KBM-7 (cell line): Measurements from ENCODE around the gene CRYBG3.

ENCODE experiments used
- DNase-seq: peaks from one replicate; pipeline ENCODE4 v3.0.0-alpha.2; 2015
- in situ Hi-C: fragments of 300-500 bp; cut with MboI; formaldehyde crosslinking; loops from 2 replicates; pipeline ENCODE4 v1.14.3; 2020; ENCODE audit warnings: low sequenced_read_pairs, low pct_unique_long_range_greater_than_20kb, mixed read lengths

Gene CRYBG3

GRCh38 chr3:97932387-97932801, 110.6 kb downstream of the CRYBG3 start:
- in situ Hi-C loops: no loop called here
- DNase-seq: peak; percentile 43

DNA sequence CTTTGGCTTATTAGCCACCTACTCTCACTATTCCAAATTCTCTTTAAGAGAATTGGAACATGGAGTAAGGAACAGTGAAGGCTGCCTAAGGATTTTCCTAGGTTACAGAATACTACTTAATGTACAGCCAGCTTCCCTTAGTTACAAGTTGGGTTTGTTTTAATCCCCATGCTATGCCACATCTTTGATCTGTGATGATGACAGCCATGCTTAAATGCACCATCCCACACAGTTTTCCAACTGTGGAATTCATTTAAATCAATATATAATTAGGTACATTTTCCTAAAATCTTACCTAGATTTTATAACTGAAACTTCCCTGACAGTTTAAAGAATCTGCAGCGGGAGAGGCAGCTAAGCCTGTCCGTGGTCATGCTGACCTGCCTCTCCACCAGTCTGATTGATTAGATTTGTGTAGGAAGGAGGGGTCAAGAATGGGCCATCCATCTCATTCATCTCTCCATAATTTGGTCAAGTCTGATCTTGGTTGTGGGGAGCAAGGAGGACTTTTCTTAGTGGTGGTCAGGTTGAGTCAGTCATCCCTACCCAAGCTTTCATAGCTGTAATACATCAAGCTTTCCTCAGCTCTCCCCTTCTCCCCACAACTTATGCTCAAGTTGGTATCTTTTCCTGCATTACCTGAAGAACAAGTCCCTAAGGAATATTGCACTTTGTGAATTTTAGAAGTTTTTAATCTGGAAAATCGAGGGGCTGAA, 113.3 kb downstream of the CRYBG3 start:
- DNase-seq: no peak
- in situ Hi-C loops: no loop called here

GRCh38 chr3:97935842-97936241, 114.0 kb downstream of the CRYBG3 start:
- no peak for DNase-seq
- in situ Hi-C loops: no loop called here

- DNase-seq: no peak
- in situ Hi-C loops: no loop called here
Observed at GRCh38 chr3:97937205-97937604, 115.4 kb downstream of the CRYBG3 start.

DNA sequence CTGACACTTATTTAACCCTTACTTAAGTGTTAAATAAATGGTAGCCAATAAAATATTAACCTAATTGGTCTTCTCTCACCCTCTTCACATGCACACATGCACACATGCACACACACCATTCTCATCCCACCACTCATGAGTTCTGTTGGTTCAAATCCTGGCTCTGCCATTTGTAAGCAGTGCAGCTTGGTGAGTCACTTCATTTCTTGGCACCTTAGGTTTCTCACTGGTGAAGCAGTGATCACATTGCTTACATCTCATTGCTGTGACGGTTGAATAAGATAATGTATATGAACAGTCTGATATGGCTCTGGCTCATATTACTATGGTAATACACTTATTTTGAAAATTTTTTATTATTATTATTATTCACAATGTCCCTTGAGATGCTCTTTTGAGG, 116.6 kb downstream of the CRYBG3 start:
- DNase-seq: no peak
- in situ Hi-C loops: no loop called here

DNA sequence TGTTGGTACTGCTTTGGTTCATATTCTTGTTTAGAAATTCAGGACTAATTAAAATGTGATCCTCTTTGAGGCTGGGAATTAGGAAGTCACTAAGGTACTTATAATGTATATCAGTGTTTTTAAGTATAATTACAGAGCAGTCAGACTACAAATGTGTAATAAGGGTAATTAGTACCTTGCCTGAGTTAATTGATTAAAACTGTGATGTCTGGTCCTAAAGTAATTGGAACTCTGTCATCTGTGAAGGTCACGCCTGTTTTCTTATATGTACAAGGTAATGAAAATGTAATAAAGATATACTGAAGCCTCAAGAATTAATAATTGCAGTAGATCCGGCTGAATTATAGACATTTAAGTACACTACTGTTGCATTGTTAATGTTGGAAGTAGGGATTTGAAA, 117.6 kb downstream of the CRYBG3 start:
- in situ Hi-C loops: no loop called here
- no peak for DNase-seq

DNA sequence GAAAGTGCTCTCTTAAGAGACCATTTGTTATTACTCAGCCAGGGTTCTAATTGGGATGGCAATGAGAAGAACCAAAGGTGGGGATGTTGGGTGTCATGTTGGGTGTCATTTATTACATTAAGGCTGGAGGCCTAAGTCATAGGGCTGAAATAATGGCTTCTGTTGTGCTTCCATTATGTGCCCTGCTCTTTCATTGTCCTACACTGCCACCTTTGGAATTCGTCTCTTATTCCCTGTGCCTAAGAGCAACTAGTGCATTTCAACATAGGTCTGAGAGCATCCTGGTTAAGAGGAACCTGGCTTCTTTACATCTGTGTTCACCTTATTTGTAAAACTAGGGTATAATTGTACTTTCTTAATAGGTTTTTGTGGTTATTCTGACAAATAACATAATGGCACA, 118.2 kb downstream of the CRYBG3 start:
- in situ Hi-C loops: no loop called here
- peak; percentile 29 for DNase-seq

GRCh38 chr3:97942801-97943546, 121.2 kb downstream of the CRYBG3 start:
- in situ Hi-C loops: no loop called here
- DNase-seq: no peak

GRCh38 chr3:97948351-97949109, 126.7 kb downstream of the CRYBG3 start:
- in situ Hi-C loops: no loop called here
- DNase-seq: no peak

- in situ Hi-C loops: no loop called here
- DNase-seq: no peak
Observed at GRCh38 chr3:97949110-97949485, 127.3 kb downstream of the CRYBG3 start.

DNA sequence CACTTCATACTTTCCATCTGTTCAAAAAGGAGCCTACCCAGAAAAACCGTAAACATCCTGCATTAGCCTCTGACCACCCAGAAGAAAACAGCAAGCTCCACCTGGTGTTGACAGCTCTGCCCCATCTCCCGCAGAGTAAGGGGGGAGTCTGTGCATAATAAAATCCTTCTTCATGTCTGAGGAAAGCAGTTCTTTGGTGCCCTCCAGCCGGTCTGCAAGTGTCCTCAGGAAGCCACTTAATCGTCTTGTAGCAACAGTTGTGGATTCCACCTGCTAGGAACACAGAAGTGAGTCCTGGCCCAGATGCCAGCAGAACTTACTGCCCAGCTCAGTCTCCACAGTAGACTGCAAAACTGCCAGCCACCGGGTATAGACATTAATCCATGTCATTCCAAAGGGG, 127.9 kb downstream of the CRYBG3 start:
- DNase-seq: no peak

GRCh38 chr3:97950360-97950759, 128.5 kb downstream of the CRYBG3 start:
- DNase-seq: no peak
- in situ Hi-C loops: no loop called here

More for the DNA sequence above, 127.9 kb downstream of the CRYBG3 start:
- in situ Hi-C loops: no loop called here

GRCh38 chr3:97952280-97952679, 130.5 kb downstream of the CRYBG3 start:
- DNase-seq: no peak
- in situ Hi-C loops: no loop called here

- DNase-seq: no peak
- in situ Hi-C loops: no loop called here
Observed at GRCh38 chr3:97952872-97953271, 131.1 kb downstream of the CRYBG3 start.

DNA sequence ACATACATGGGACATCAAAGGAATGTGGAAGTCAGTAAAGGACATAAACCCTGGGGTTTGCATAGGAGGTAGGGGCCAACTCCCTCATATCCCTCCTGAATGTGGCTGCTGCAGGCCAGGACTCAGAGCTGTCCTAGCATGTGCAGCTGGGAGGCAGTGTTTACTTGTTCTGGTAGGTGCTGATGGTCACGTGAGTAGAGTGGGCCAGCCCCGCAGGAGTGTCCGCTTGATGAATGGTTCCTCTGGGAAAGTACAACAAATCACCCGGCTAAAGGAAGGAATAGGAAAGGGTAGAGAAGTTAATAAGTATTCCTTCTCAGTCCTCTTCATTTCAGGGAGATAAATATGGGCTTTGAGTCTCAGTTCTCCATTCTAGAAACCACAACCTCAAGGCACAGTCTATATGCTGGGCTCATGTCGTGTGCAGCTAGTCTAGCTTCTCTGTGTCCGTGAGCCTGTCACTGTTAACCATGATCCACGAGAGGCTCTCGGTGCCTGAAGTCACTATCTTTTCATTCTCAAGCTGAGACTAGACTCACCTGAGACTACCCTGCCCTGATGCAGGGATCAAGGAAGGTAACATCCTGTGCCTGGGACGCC, 132.5 kb downstream of the CRYBG3 start:
- no peak for DNase-seq
- in situ Hi-C loops: no loop called here

- no peak for DNase-seq
- in situ Hi-C loops: no loop called here
Observed at GRCh38 chr3:97956051-97956450, 134.2 kb downstream of the CRYBG3 start.

GRCh38 chr3:97957617-97958311, 136.0 kb downstream of the CRYBG3 start:
- in situ Hi-C loops: no loop called here
- DNase-seq: no peak

- in situ Hi-C loops: no loop called here
- DNase-seq: no peak
Observed at GRCh38 chr3:97958396-97958795, 136.6 kb downstream of the CRYBG3 start.

DNA sequence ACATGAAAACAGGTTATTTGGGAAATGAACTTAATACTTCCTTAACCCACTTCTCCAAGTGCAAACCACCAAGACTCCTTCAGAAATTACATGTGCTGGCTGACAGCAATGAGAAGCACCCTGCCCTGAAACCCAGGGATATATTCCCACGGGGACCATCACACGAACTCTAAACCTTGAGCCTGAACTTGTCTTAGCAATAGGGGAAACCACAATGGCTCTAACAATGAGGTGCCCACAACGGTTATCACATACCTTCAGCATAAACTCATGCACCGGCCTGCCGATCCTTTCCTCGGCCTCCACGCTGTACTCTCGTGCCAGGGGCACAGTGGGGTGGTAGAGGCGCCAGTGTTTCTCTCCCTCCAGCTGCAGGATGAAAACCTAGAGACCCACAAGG, 137.0 kb downstream of the CRYBG3 start:
- no peak for DNase-seq

More for the DNA sequence above, 137.0 kb downstream of the CRYBG3 start:
- in situ Hi-C loops: no loop called here
